ENCODE results near the gene NLRC4. TPM values are rescaled to one million over a fixed set of nuclear protein-coding genes. Genes with fewer than 3 reads are reported as not detected.
"Not testable (repeated sequence)": the region's sequence is repeated elsewhere in the genome, so short reads cannot be mapped to it uniquely, and the experiment has no call there.

The NLRC4 gene
- total RNA-seq, 1 donor from 2014 or later, result not detected

GRCh38 chr2:32289165-32289999 is 24.7 kb upstream of the NLRC4 start:
- no peak for DNase-seq (ENCODE audit: extremely low spot score, unreplicated experiment)
- TF ChIP-seq, protein P1, sequence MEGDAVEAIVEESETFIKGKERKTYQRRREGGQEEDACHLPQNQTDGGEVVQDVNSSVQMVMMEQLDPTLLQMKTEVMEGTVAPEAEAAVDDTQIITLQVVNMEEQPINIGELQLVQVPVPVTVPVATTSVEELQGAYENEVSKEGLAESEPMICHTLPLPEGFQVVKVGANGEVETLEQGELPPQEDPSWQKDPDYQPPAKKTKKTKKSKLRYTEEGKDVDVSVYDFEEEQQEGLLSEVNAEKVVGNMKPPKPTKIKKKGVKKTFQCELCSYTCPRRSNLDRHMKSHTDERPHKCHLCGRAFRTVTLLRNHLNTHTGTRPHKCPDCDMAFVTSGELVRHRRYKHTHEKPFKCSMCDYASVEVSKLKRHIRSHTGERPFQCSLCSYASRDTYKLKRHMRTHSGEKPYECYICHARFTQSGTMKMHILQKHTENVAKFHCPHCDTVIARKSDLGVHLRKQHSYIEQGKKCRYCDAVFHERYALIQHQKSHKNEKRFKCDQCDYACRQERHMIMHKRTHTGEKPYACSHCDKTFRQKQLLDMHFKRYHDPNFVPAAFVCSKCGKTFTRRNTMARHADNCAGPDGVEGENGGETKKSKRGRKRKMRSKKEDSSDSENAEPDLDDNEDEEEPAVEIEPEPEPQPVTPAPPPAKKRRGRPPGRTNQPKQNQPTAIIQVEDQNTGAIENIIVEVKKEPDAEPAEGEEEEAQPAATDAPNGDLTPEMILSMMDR (conservative IDR thresholded peaks at IDR 0.05), result no peak
- H3K27ac Mint-ChIP-seq, result peak overlapping the region; percentile 21
- peaks cover 8% of the 10 kb centered on the region for H3K4me1 Mint-ChIP-seq (ENCODE audit: unreplicated experiment)
- H3K4me3 Mint-ChIP-seq, result no peak overlapping the region
- no peaks in the 10 kb centered on the region for H3K9me3 Mint-ChIP-seq
- H3K36me3 Mint-ChIP-seq, result peaks cover 14% of the 10 kb centered on the region
- H3K27me3 Mint-ChIP-seq, result no peaks in the 10 kb centered on the region

- DNase-seq (ENCODE audit: extremely low spot score, unreplicated experiment), result no peak
- H3K27ac Mint-ChIP-seq, result no peak overlapping the region
- TF ChIP-seq, protein P1 (conservative IDR thresholded peaks at IDR 0.05), result no peak
- no peaks in the 10 kb centered on the region for H3K27me3 Mint-ChIP-seq
- H3K9me3 Mint-ChIP-seq, result no peaks in the 10 kb centered on the region
- H3K4me1 Mint-ChIP-seq (ENCODE audit: unreplicated experiment), result peaks cover 5% of the 10 kb centered on the region
- peaks cover 30% of the 10 kb centered on the region for H3K36me3 Mint-ChIP-seq
- H3K4me3 Mint-ChIP-seq, result no peak overlapping the region
Measured at GRCh38 chr2:32284321-32284720, 19.6 kb upstream of the NLRC4 start.

- DNase-seq (ENCODE audit: extremely low spot score, unreplicated experiment), result no peak
- Mint-ChIP-seq H3K36me3 (peaks cover 14% of the 10 kb centered on the region), H3K9me3 (no peaks in the 10 kb centered on the region), H3K4me1 (ENCODE audit: unreplicated experiment) (peaks cover 4% of the 10 kb centered on the region), H3K27ac (peak overlapping the region; percentile 95), H3K27me3 (no peaks in the 10 kb centered on the region), H3K4me3 (peak overlapping the region; percentile 88)
- TF ChIP-seq, protein P1 (conservative IDR thresholded peaks at IDR 0.05), result no peak
Measured at GRCh38 chr2:32278478-32278853, 13.8 kb upstream of the NLRC4 start.

DNA sequence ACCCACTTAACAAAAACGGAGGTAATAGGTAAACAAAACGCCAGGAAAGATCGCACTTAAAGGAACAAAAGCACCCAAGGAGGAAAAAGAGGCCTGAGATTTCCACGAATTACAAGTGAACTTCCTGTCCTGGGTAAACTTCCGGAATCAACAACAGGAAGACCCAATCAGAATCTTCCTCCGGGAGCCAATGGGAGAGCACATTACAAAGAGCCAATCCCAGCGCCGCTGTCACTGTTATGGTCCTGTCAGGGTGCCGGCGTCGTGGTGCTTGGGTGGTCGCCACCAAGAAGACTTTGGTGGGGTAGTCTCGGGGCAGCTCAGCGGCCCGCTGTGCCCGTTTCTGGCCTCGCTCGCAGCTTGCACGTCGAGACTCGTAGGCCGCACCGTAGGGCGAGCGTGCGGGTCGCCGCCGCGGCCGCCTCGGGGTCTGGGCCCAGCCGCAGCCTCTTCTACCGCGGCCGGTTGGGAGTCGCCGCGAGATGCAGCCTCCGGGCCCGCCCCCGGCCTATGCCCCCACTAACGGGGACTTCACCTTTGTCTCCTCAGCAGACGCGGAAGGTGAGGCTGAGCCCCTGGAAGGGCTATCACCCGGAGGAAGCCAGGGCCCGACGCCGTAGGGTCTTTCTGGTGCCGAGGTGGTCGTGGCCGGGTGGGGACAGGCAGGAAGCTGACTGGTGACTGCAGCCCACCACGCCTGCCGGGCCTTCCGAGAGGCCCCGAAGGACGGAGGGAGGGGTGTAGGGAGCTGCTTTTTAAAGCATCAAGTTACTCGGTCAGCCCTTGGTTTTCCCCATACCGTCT is 13.2 kb upstream of the NLRC4 start, which contains the start of gene YIPF4:
Gene YIPF4 (plus strand): TSS at position 231 of the 804 bp plus-strand sequence. CDS start 252 bp downstream, at position 483.
- H3K4me1 Mint-ChIP-seq (ENCODE audit: unreplicated experiment), result peaks cover 4% of the 10 kb centered on the region
- TF ChIP-seq, protein P1 (conservative IDR thresholded peaks at IDR 0.05), result no peak
- peak; percentile 86 for DNase-seq (ENCODE audit: extremely low spot score, unreplicated experiment)
- peaks cover 9% of the 10 kb centered on the region for H3K36me3 Mint-ChIP-seq
- H3K27me3 Mint-ChIP-seq, result no peaks in the 10 kb centered on the region
- H3K27ac Mint-ChIP-seq, result peak within 1 kb of the TSS; percentile 95
- peak within 1 kb of the TSS; percentile 88 for H3K4me3 Mint-ChIP-seq
- H3K9me3 Mint-ChIP-seq, result no peaks in the 10 kb centered on the region

- Mint-ChIP-seq H3K4me1 (ENCODE audit: unreplicated experiment) (peaks cover 4% of the 10 kb centered on the region), H3K27ac (peak overlapping the region; percentile 95), H3K9me3 (no peaks in the 10 kb centered on the region), H3K27me3 (peaks cover 3% of the 10 kb centered on the region), H3K36me3 (peaks cover 9% of the 10 kb centered on the region), H3K4me3 (peak overlapping the region; percentile 88)
- TF ChIP-seq, protein P1 (conservative IDR thresholded peaks at IDR 0.05), result no peak
- DNase-seq (ENCODE audit: extremely low spot score, unreplicated experiment), result no peak
Measured at GRCh38 chr2:32277363-32277673, 12.6 kb upstream of the NLRC4 start.

DNA sequence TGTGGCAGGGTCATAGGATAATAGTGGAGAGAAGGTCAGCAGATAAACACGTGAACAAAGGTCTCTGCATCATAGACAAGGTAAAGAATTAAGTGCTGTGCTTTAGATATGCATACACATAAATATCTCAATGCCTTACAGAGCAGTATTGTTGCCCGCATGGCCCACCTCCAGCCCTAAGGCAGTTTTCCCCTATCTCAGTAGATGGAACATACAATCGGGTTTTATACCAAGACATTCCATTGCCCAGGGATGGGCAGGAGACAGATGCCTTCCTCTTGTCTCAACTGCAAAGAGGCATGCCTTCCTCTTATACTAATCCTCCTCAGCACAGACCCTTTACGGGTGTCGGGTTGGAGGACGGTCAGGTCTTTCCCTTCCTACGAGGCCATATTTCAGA is 11.1 kb upstream of the NLRC4 start:
- not testable (repeated sequence) for H3K9me3 Mint-ChIP-seq; DNase-seq (ENCODE audit: extremely low spot score, unreplicated experiment); H3K4me1 Mint-ChIP-seq (ENCODE audit: unreplicated experiment); H3K36me3 Mint-ChIP-seq; H3K27me3 Mint-ChIP-seq
- H3K27ac Mint-ChIP-seq, result peak overlapping the region; percentile 43
- H3K4me3 Mint-ChIP-seq, result peak overlapping the region; percentile 45
